Activated B cell treated with CpG ODN at 0.5 μM for 24 hours (primary cell): ENCODE data around the gene RFX8. TPM values are rescaled to one million over a fixed set of nuclear protein-coding genes. Genes with fewer than 3 reads are reported as not detected.

Source experiments
- ATAC-seq: fragments of 200-7000 bp; cut with Tn5 transposase; one replicate; pipeline ENCODE4 v1.10.0; 2021; ENCODE audit warnings: low read depth, mild to moderate bottlenecking, moderate library complexity
- CTCF ChIA-PET: fragments of 350-600 bp; sonication (Branson Sonifier 250); formaldehyde crosslinking; loops from one replicate; lab custom pipeline; 2021; ENCODE audit warnings: antibody characterized with exemption; lab: Charles Lee
- POLR2A ChIA-PET: fragments of 350-600 bp; sonication (Branson Sonifier 250); formaldehyde crosslinking; loops from one replicate; lab custom pipeline; 2021; ENCODE audit warnings: antibody characterized with exemption; lab: Charles Lee
- DNase-seq: peaks from one replicate; pipeline ENCODE4 v3.0.0; 2022
- H3K27ac Mint-ChIP-seq: one replicate; pipeline ENCODE4 v1.8.0; 2020; ENCODE audit warnings: mixed read lengths
- H3K27me3 Mint-ChIP-seq: one replicate; pipeline ENCODE4 v1.8.0; 2021; ENCODE audit warnings: mixed read lengths
- H3K36me3 Mint-ChIP-seq: one replicate; pipeline ENCODE4 v1.8.0; 2021; ENCODE audit warnings: low read depth, mixed read lengths
- H3K4me1 Mint-ChIP-seq: one replicate; pipeline ENCODE4 v1.8.0; 2021; ENCODE audit warnings: mixed read lengths
- H3K4me3 Mint-ChIP-seq: one replicate; pipeline ENCODE4 v1.8.0; 2020; ENCODE audit warnings: mild to moderate bottlenecking, mixed read lengths
- H3K9me3 Mint-ChIP-seq: one replicate; pipeline ENCODE4 v1.8.0; 2020; ENCODE audit warnings: mixed read lengths
- intact Hi-C: fragments of 100-400 bp; cut with micrococcal nuclease; formaldehyde crosslinking; loops from one replicate; pipeline ENCODE4 v1.15.1; 2024
- total RNA-seq: library from RNA; stranded (reverse); gene quantifications from 2 replicates; pipeline ENCODE4 v1.2.3, GENCODE V29; 2022
- TF ChIP-seq, protein P1 (sequence below): fragments of 200-600 bp; IDR thresholded peaks from one replicate; pipeline ENCODE4 v1.8.0; 2022; ENCODE audit warnings: antibody characterized with exemption, mild to moderate bottlenecking

RFX8 gene
- total RNA-seq, 1 donor from 2014 or later, result not detected

DNA sequence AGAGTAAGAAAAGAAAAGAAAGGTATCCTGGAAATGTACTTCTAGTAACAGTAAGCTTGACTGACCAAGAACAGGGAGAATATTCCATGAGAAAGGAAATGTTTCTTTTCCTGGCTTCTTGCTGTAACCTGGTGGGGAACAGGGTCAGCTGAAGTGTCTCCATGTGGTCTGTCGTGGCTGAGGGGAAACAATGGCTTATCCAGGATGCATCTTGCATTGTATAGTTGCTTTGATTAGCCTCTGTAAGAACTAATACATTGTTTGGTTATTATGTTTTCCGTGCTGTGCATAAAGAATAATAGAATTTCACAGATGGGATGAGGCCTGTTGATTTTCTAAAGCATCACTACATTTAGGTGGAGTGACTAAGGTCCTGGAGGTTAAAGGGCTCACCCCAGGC lies 92.5 kb downstream of the RFX8 start:
- no peaks in the 10 kb centered on the region for H3K36me3 Mint-ChIP-seq
- TF ChIP-seq, protein P1, sequence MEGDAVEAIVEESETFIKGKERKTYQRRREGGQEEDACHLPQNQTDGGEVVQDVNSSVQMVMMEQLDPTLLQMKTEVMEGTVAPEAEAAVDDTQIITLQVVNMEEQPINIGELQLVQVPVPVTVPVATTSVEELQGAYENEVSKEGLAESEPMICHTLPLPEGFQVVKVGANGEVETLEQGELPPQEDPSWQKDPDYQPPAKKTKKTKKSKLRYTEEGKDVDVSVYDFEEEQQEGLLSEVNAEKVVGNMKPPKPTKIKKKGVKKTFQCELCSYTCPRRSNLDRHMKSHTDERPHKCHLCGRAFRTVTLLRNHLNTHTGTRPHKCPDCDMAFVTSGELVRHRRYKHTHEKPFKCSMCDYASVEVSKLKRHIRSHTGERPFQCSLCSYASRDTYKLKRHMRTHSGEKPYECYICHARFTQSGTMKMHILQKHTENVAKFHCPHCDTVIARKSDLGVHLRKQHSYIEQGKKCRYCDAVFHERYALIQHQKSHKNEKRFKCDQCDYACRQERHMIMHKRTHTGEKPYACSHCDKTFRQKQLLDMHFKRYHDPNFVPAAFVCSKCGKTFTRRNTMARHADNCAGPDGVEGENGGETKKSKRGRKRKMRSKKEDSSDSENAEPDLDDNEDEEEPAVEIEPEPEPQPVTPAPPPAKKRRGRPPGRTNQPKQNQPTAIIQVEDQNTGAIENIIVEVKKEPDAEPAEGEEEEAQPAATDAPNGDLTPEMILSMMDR, result no peak
- DNase-seq (no peak), ATAC-seq (no peak)
- H3K27ac Mint-ChIP-seq, result no peak overlapping the region
- CTCF ChIA-PET, result interaction anchor here (1.6 kb wide), 1 partner anchor 449 kb away, joined by 4 read pairs; no protein-coding TSS in a partner anchor
- POLR2A ChIA-PET, result no interaction called here
- intact Hi-C loops, result no loop called here
- H3K4me3 Mint-ChIP-seq, result no peak overlapping the region
- peaks cover 21% of the 10 kb centered on the region for H3K27me3 Mint-ChIP-seq
- H3K9me3 Mint-ChIP-seq, result no peaks in the 10 kb centered on the region
- H3K4me1 Mint-ChIP-seq, result peaks cover 7% of the 10 kb centered on the region

GRCh38 chr2:101380376-101380775 lies 94.5 kb downstream of the RFX8 start:
- peaks cover 12% of the 10 kb centered on the region for H3K27me3 Mint-ChIP-seq
- no peaks in the 10 kb centered on the region for H3K36me3 Mint-ChIP-seq
- H3K9me3 Mint-ChIP-seq, result no peaks in the 10 kb centered on the region
- DNase-seq, result no peak
- H3K4me1 Mint-ChIP-seq, result no peaks in the 10 kb centered on the region
- no peak overlapping the region for H3K4me3 Mint-ChIP-seq
- POLR2A ChIA-PET, result no interaction called here
- ATAC-seq, result no peak
- intact Hi-C loops, result no loop called here
- CTCF ChIA-PET, result interaction anchor here (1.3 kb wide), 1 partner anchor 28 kb away, joined by 3 read pairs; no protein-coding TSS in a partner anchor
- TF ChIP-seq, protein P1, result no peak
- no peak overlapping the region for H3K27ac Mint-ChIP-seq

GRCh38 chr2:101379091-101379490 lies 95.8 kb downstream of the RFX8 start:
- H3K4me3 Mint-ChIP-seq, result no peak overlapping the region
- CTCF ChIA-PET, result interaction anchor here (1.1 to 1.3 kb wide), 2 partner anchors 29 to 37 kb away, joined by 3 read pairs; no protein-coding TSS in a partner anchor
- intact Hi-C loops, result no loop called here

DNA sequence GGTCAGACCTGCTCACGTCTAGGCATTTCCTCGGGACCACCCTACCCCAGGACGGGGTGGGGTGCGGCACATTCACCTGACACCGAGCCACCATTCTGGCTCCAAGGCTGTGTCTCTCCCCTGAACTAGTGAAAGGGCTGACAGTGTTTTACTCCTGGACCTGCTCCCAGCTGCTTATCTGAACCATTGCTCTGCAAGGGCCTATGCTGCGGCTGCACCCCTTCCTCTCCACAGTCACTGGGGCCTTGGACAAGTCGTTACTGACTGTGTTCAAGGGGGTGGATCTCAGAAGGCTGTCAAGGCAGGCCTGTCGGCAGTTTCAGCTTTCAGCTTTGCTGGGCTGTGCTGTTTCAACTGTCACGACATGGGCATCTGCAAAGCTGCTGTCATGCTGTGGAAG lies 99.3 kb downstream of the RFX8 start:
- Mint-ChIP-seq H3K9me3 (peaks cover 17% of the 10 kb centered on the region), H3K36me3 (no peaks in the 10 kb centered on the region), H3K27me3 (no peaks in the 10 kb centered on the region), H3K27ac (no peak overlapping the region), H3K4me3 (no peak overlapping the region), H3K4me1 (no peaks in the 10 kb centered on the region)
- POLR2A ChIA-PET, result no interaction called here
- DNase-seq, result no peak
- intact Hi-C loops, result no loop called here
- ATAC-seq, result no peak
- TF ChIP-seq, protein P1, result no peak
- CTCF ChIA-PET, result no interaction called here

More at GRCh38 chr2:101379091-101379490, 95.8 kb downstream of the RFX8 start:
- Mint-ChIP-seq H3K9me3 (no peaks in the 10 kb centered on the region), H3K27ac (no peak overlapping the region), H3K4me1 (no peaks in the 10 kb centered on the region), H3K36me3 (no peaks in the 10 kb centered on the region), H3K27me3 (peaks cover 7% of the 10 kb centered on the region)
- ATAC-seq, result no peak
- no peak for DNase-seq
- POLR2A ChIA-PET, result no interaction called here
- TF ChIP-seq, protein P1, result no peak

- Mint-ChIP-seq H3K27ac (no peak overlapping the region), H3K4me3 (no peak overlapping the region), H3K9me3 (peaks cover 17% of the 10 kb centered on the region), H3K36me3 (no peaks in the 10 kb centered on the region), H3K4me1 (no peaks in the 10 kb centered on the region), H3K27me3 (no peaks in the 10 kb centered on the region)
- ATAC-seq (no peak), DNase-seq (no peak)
- POLR2A ChIA-PET, result no interaction called here
- TF ChIP-seq, protein P1, result no peak
- CTCF ChIA-PET, result no interaction called here
- intact Hi-C loops, result no loop called here
Measured at GRCh38 chr2:101374821-101375561, 99.9 kb downstream of the RFX8 start.
